ENCODE measurements around the gene SLC35F1.

Gene SLC35F1

DNA sequence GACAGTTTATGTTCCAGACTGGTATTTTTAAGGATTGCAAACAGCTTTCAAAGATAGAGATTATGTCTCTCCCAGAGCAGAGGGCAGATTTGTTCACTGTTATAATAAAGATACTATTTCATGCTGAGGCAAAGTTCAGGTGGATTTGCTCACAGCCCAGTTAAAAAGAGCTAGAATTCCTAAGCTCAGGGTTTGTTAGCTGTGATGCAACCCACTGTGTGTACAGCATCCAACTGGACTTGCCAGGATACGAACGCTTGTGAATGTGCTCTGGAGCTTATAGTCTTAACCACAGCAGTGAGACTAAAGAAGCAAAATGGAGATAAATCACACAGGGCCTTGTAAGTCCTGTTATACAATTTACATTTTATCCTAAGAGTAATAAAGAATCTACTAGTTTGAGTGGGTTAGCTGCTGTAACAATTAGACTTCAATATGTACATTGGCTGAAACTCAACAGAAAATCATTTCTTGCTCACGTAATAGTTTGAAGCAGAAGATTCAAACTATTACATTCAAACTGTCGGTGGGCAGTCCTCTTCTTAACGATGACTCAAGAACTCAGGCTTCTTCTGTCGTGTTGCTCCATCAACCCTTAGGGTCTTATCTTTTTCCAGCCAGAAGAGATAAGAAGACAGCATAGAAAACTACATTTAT lies 437.1 kb downstream of the SLC35F1 start:
- no peak for DNase-seq (ENCODE audit: extremely low read depth in 1 of 2, low read depth in 1 of 2)

DNA sequence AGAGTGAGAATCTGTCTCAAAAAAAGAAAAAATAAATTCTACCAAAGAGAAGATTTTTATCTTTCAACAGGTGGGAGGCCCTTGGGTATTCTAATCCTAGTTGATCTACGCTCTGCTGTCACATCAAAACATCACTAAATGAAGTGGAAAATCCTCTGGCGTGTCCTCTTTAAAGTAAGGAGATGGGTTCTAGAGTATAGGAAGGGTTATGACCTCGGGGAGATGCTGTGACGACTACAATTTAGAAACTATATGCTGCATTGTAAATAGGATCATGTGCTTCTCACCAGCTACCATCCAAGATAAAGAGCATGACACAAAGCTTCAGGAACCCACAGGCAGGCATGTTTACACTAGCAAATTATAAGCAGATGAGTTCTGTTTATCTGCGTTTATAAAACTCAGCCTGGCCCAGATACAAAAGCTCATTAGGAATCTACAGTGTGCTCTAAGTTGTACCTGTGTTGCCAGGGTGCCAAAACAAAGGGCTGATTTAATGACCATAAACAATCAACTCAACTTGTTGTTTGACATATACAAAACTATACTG lies 443.9 kb downstream of the SLC35F1 start:
- no peak for DNase-seq (ENCODE audit: extremely low read depth in 1 of 2, low read depth in 1 of 2)

DNA sequence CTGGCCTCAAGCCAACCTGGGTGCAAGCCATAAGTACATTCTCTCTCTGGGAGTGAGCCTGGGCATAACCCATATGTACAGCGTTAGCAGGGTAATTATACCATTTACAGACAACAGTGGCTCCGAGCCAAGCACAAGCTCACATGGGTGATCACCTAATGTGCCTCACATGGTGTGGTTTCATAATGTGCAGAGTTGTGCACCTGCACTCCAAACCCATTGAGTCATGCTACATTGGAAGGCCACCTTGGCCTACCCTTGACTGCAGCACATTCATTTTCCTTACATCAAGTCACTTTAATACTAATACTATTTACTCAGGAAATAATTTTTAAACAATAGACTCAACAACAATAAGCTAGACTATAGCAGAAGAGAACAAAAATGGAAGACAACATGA lies 446.5 kb downstream of the SLC35F1 start:
- no peak for DNase-seq (ENCODE audit: extremely low read depth in 1 of 2, low read depth in 1 of 2)

DNA sequence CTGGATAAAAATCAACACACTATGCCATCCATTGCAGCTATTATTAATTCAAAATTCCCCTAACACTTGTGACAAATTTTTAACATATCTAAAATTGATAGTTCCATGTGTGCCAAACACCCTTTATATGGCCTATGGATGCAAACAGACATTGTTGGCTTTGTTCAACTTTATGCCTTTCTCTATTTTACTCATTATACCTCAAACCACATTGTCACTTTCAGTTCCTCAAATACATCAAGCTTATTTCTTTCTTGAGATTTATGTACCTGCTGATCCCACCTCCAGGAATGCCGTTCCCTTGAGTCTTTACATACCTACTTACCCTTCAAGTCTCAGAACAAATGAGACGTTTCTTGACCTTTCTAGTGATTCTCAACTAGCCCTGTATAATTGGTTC lies 447.6 kb downstream of the SLC35F1 start:
- DNase-seq (ENCODE audit: extremely low read depth in 1 of 2, low read depth in 1 of 2) = no peak

DNA sequence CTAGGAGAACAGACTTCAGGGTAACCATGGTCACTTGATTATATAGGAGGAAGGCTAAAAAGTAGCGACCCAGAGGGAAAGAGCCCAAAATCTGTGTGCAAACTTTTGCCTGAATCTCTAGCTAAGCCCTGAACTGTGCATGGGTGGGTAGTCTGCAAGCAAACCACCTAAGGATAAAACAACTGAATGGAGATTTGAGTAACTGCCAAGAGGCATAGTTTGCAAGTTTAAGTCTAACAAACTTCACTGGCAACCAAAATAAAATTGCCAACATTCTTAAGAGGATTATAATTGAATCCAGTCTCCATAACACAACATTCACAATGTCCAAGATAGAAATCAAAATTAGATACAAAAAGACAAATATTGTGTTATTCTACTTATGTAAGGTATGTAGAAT lies 449.0 kb downstream of the SLC35F1 start:
- DNase-seq (ENCODE audit: extremely low read depth in 1 of 2, low read depth in 1 of 2) = no peak

DNA sequence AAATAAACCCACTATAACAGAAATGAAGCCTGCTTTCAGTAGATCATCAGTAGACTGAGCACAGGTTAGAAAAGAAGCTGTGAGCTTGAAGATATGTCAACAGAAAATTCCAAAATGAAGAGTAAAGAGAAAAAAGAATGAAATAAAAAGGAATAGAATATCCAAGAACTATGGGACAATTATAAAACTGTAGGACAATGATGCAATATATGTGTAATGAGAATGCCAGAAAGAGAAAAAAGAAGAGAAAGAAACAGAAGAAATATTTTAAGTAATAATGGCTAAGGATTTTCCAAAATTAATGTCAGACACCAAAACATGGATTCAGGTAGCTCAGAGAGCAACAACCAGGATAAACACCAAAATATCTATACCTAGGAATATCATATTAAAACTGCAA lies 449.6 kb downstream of the SLC35F1 start:
- no peak for DNase-seq (ENCODE audit: extremely low read depth in 1 of 2, low read depth in 1 of 2)

All from activated CD8-positive, alpha-beta memory T cell treated with anti-CD3 and anti-CD28 coated beads for 1 hour (primary cell).